ENCODE results near the gene ERLEC1. TPM values are rescaled to one million over a fixed set of nuclear protein-coding genes. Genes with fewer than 3 reads are reported as not detected.
A peak's percentile ranks its signal among the peaks of the same experiment; 100 is the strongest.

Gene ERLEC1
- total RNA-seq, 1 experiment from 2014 or later = 21.6 TPM

DNA sequence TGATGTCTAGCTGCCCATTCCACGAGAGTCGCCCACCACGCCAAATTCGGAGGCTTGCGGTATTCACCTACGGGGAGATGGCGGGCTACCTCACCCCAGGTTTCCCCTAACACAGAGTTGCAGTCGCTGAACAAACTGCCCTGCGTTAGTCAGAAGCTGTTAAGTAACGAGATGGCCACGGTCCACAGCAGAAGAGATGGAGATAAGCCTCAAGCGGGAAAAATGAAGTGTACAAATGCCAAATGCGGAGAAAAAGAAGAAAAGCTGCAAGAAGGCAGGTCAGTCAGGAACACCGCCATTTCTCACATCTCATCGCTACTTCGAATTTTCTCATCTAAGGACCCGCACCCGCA, 516 bp upstream of the ERLEC1 start:
- Histone ChIP-seq H3K27ac (ENCODE audit: insufficient read length, low read depth, low read length) (peak overlapping the region; percentile 95), H2BK20ac (ENCODE audit: low read depth, low read length, poor library complexity, severe bottlenecking) (no peak overlapping the region), H3K9ac (ENCODE audit: extremely low read depth, insufficient read length, low read length) (peak overlapping the region; percentile 98), H2BK5ac (ENCODE audit: insufficient read length, low read length) (peak overlapping the region; percentile 88), H3K9me3 (ENCODE audit: control insufficient read depth, low read depth, low read length) (no peaks in the 10 kb centered on the region), H2AFZ (ENCODE audit: low read length) (peak overlapping the region; percentile 26), H2BK12ac (ENCODE audit: insufficient read length, low read depth, low read length) (peak overlapping the region; percentile 8), H3K23ac (ENCODE audit: insufficient read length, low read depth, low read length) (peak overlapping the region; percentile 98), H2BK15ac (ENCODE audit: low read depth, low read length) (0 out of 2 replicates have a peak overlapping the region, but pooled peaks have one; percentile 9), H2BK120ac (ENCODE audit: low read depth, low read length, poor library complexity, severe bottlenecking) (peak overlapping the region; percentile 80), H4K91ac (ENCODE audit: insufficient read length, low read depth, low read length) (peak overlapping the region; percentile 95), H3K4ac (ENCODE audit: low read depth, low read length) (no peak overlapping the region; the same call in 1 of the 2 replicates), H3K27me3 (ENCODE audit: insufficient read depth, low read length) (no peaks in the 10 kb centered on the region), H4K5ac (ENCODE audit: insufficient read length, low read depth, low read length) (peak overlapping the region; percentile 98), H3K4me1 (ENCODE audit: insufficient read depth, low read length) (no peaks in the 10 kb centered on the region), H3K79me1 (ENCODE audit: insufficient read depth, low read depth, low read length, poor library complexity, severe bottlenecking) (peaks cover 7% of the 10 kb centered on the region), H3K18ac (ENCODE audit: insufficient read length, low read depth, low read length) (peak overlapping the region; percentile 95), H3K14ac (ENCODE audit: insufficient read depth, low read length) (peak overlapping the region; percentile 98), H4K8ac (replicated peaks; ENCODE audit: insufficient read length, low read depth, low read length) (peak overlapping the region; percentile 61), H3K4me2 (ENCODE audit: insufficient read depth, insufficient read length, low read length) (peak overlapping the region; percentile 100), H3K23me2 (ENCODE audit: insufficient read length, low read depth, low read length, poor library complexity, severe bottlenecking) (peaks cover 15% of the 10 kb centered on the region), H3K56ac (ENCODE audit: insufficient read length, low read depth, low read length) (peak overlapping the region; percentile 100), H4K20me1 (ENCODE audit: control insufficient read depth, insufficient read depth, insufficient read length) (peaks cover 5% of the 10 kb centered on the region), H3K79me2 (ENCODE audit: insufficient read depth, low read length) (peaks cover 28% of the 10 kb centered on the region; the same call in 1 of the 2 replicates), H3T11ph (ENCODE audit: low read length) (peak overlapping the region; percentile 84), H2AK5ac (ENCODE audit: insufficient read length, low read length) (no peak overlapping the region)
- H3K36me3 Mint-ChIP-seq (ENCODE audit: insufficient read depth in 1 of 3, low read depth in 3 of 3) = peaks cover 6 to 11% (median 8%) of the 10 kb centered on the region in 3 experiments; a peak in 4 of 7 replicates
- DNase-seq = peak; percentile 34
- peaks cover 41 to 43% of the 10 kb centered on the region in 2 experiments for H3K4me1 Mint-ChIP-seq
- WGBS (ENCODE audit: extremely low coverage, insufficient read length, low lambda C conversion rate) = no CpG with 5 or more reads among the region's 18 CpGs
- no peaks in the 10 kb centered on the region for H3K27me3 Mint-ChIP-seq (ENCODE audit: low read depth)
- TF ChIP-seq CTCF (conservative IDR thresholded peaks at IDR 0.05) = no peak
- H3K27ac Mint-ChIP-seq = peak overlapping the region; percentile 99 to 100 (median 100)
- H3K9me3 Mint-ChIP-seq = no peaks in the 10 kb centered on the region
- peak overlapping the region; percentile 97 to 99 for H3K4me3 Mint-ChIP-seq
